ENCODE data around the gene ETNK2.
A peak's percentile ranks its signal among the peaks of the same experiment; 100 is the strongest.

ETNK2 gene

GRCh38 chr1:204174958-204175357 is 23.1 kb upstream of the ETNK2 start:
- no peak for DNase-seq

- no peak for DNase-seq
These were observed 20.7 kb upstream of the ETNK2 start for GRCh38 chr1:204172404-204173029.

GRCh38 chr1:204171751-204172178 is 19.9 kb upstream of the ETNK2 start:
- peak; percentile 48 for DNase-seq

- DNase-seq, result no peak
These were observed 18.8 kb upstream of the ETNK2 start for GRCh38 chr1:204170494-204171155.

GRCh38 chr1:204169858-204170257 is 18.0 kb upstream of the ETNK2 start:
- no peak for DNase-seq

- DNase-seq, result no peak
These were observed 15.9 kb upstream of the ETNK2 start for GRCh38 chr1:204167730-204168129.

GRCh38 chr1:204166219-204166618 is 14.4 kb upstream of the ETNK2 start, which contains the start of gene REN:
Gene REN, minus strand, starts transcription at chr1:204166337. Its CDS starts 44 bp downstream, at chr1:204166293.
- no peak for DNase-seq

GRCh38 chr1:204162494-204163074 is 10.7 kb upstream of the ETNK2 start:
- DNase-seq, result peak; percentile 83

- no peak for DNase-seq
These were observed 10.0 kb upstream of the ETNK2 start for GRCh38 chr1:204161609-204162493.

- no peak for DNase-seq
These were observed 6.1 kb upstream of the ETNK2 start for GRCh38 chr1:204157962-204158361.

GRCh38 chr1:204155881-204156280 is 4.0 kb upstream of the ETNK2 start:
- no peak for DNase-seq

- no peak for DNase-seq
These were observed 2.9 kb upstream of the ETNK2 start for GRCh38 chr1:204154568-204155255.

GRCh38 chr1:204153667-204154066 is 1.8 kb upstream of the ETNK2 start:
- no peak for DNase-seq

GRCh38 chr1:204152310-204153044 is 633 bp upstream of the ETNK2 start:
- DNase-seq, result no peak

- DNase-seq, result no peak
These were observed 917 bp downstream of the ETNK2 start for GRCh38 chr1:204150702-204151551.

- no peak for DNase-seq
These were observed 1.9 kb downstream of the ETNK2 start for GRCh38 chr1:204149635-204150565.

- no peak for DNase-seq
These were observed 2.7 kb downstream of the ETNK2 start for GRCh38 chr1:204149107-204149506.

- DNase-seq, result no peak
These were observed 4.1 kb downstream of the ETNK2 start for GRCh38 chr1:204147406-204148383.

All from suppressor macrophage treated with lipopolysaccharide for 4 hours (primary cell).